PC-9 (cell line): Measurements from ENCODE around the gene SLC6A6. TPM values are rescaled to one million over a fixed set of nuclear protein-coding genes. Genes with fewer than 3 reads are reported as not detected.

Source experiments
- BruUV-seq: library from RNA; stranded (reverse); fragments of 400-500 nt; replicated peaks from 2 replicates; lab custom pipeline; 2021; lab: Mats Ljungman, UMichigan
- CTCF ChIA-PET: fragments of 300-600 bp; sonication (Branson Sonifier 250); formaldehyde crosslinking; loops from one replicate; lab custom pipeline; 2022; ENCODE audit warnings: antibody characterized with exemption; lab: Charles Lee
- POLR2A ChIA-PET: fragments of 300-600 bp; sonication (Branson Sonifier 250); formaldehyde crosslinking; loops from one replicate; lab custom pipeline; 2022; ENCODE audit warnings: antibody characterized with exemption; ENCODE audit not compliant: unreplicated experiment; lab: Charles Lee
- DNase-seq, 2 experiments: peaks; one replicate each; pipeline versions ENCODE4 v3.0.0 to v3.0.0-alpha.2; 2015 to 2022; ENCODE audit warnings: mixed read lengths in 1 of 2
- H2AFZ ChIP-seq: fragments of 200-600 bp; sonication (generic); 2 replicates; pipeline ENCODE4 v1.8.1; 2017; ENCODE audit warnings: antibody characterized with exemption
- H3F3A ChIP-seq: fragments of 200-600 bp; sonication (generic); 2 replicates; pipeline ENCODE4 v1.8.1; 2017; ENCODE audit warnings: antibody characterized with exemption, mild to moderate bottlenecking, low read depth; ENCODE audit not compliant: insufficient read depth
- H3K27ac ChIP-seq: fragments of 200-600 bp; sonication (generic); 2 replicates; pipeline ENCODE4 v1.6.1; 2016; ENCODE audit warnings: mixed run types
- H3K27me3 ChIP-seq: fragments of 200-600 bp; sonication (generic); 2 replicates; pipeline ENCODE4 v1.6.1; 2016; ENCODE audit warnings: low read depth, mixed run types; ENCODE audit not compliant: insufficient read depth
- H3K36me3 ChIP-seq: fragments of 200-600 bp; sonication (generic); 2 replicates; pipeline ENCODE4 v1.6.1; 2016; ENCODE audit warnings: low read depth, mixed run types
- H3K4me1 ChIP-seq: fragments of 200-600 bp; sonication (generic); replicated peaks from 2 replicates; pipeline ENCODE4 v1.6.1; 2016; ENCODE audit warnings: mixed run types; ENCODE audit not compliant: insufficient read depth
- H3K4me2 ChIP-seq: fragments of 200-600 bp; sonication (generic); 2 replicates; pipeline ENCODE4 v1.6.1; 2017; ENCODE audit warnings: mixed run types
- H3K4me3 ChIP-seq: fragments of 200-600 bp; sonication (generic); 2 replicates; pipeline ENCODE4 v1.6.1; 2016; ENCODE audit warnings: mixed run types
- H3K79me2 ChIP-seq: fragments of 200-600 bp; sonication (generic); 2 replicates; pipeline ENCODE4 v1.6.1; 2017; ENCODE audit warnings: low read depth, mixed run types
- H3K9me2 ChIP-seq: fragments of 200-600 bp; sonication (generic); 2 replicates; pipeline ENCODE4 v1.8.1; 2017; ENCODE audit warnings: mild to moderate bottlenecking; ENCODE audit not compliant: insufficient read depth
- H3K9me3 ChIP-seq: fragments of 200-600 bp; sonication (generic); 2 replicates; pipeline ENCODE4 v1.8.1; 2016; ENCODE audit warnings: low read depth; ENCODE audit not compliant: insufficient read depth
- H4K20me1 ChIP-seq: fragments of 200-600 bp; sonication (generic); 2 replicates; pipeline ENCODE4 v1.8.1; 2017; ENCODE audit not compliant: insufficient read depth
- EZH2 ChIP-seq: fragments of 200-600 bp; sonication (generic); IDR thresholded peaks from 2 replicates; pipeline ENCODE4 v1.8.0; 2017; ENCODE audit warnings: antibody characterized with exemption, low read depth
- intact Hi-C: fragments of 100-400 bp; cut with micrococcal nuclease; formaldehyde crosslinking; loops from one replicate; pipeline ENCODE4 v1.10.0; 2022; ENCODE audit not compliant: unreplicated experiment
- total RNA-seq: library from RNA; stranded (reverse); gene quantifications from 2 replicates; pipeline ENCODE4 v1.2.3, GENCODE V29; 2021
- TF ChIP-seq, protein P1 (sequence below): fragments of 200-600 bp; sonication (generic); conservative IDR thresholded peaks from 2 replicates; pipeline ENCODE4 v1.6.1; 2017; ENCODE audit warnings: mixed run types, antibody characterized with exemption, mild to moderate bottlenecking, moderate library complexity

Gene SLC6A6
- total RNA-seq, 1 experiment from 2014 or later = 122 TPM

DNA sequence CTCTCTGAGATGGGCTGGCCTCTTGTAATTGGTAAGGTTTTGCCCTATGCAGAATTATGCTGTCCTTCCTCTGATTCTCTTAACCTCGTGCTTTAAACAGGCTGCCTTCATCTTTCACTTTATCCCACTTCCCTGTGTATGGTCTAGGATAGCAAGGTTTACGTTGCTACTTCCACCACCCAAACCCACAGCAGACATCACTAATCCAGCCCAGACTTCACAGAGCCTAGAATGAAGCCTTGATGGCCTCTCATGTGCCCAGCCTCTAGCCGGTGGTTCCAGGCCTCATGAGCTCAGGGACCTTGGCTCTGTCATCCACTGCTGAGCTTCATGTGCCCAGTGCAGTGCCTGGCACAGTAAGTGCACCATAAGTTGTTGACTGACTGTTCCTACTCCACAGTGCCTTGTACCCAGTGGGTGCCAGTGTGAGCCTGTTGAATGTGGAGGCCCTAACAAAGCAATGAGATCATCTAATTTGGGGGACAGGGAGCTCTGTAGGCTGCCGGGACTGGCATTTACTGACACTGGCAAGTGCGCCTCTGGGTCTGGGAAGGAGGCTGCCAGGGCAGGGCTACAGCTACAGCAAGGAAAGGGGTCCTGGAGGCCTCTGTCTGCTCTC is 12.5 kb downstream of the SLC6A6 start:
- peaks cover 80% of the 10 kb centered on the region for H3K4me1 ChIP-seq
- no peak overlapping the region for H3K4me3 ChIP-seq
- no peak for DNase-seq
- H3K79me2 ChIP-seq = peaks cover 85% of the 10 kb centered on the region
- peaks cover 46% of the 10 kb centered on the region for H3F3A ChIP-seq
- no peaks in the 10 kb centered on the region for H4K20me1 ChIP-seq
- no peaks in the 10 kb centered on the region for H3K27me3 ChIP-seq
- no peak overlapping the region for H2AFZ ChIP-seq
- POLR2A ChIA-PET = no interaction called here
- no peaks in the 10 kb centered on the region for H3K9me2 ChIP-seq
- 0 out of 2 replicates have a peak overlapping the region, but pooled peaks have one; percentile 45 for H3K4me2 ChIP-seq
- H3K27ac ChIP-seq = peak overlapping the region; percentile 99
- H3K36me3 ChIP-seq = peaks cover 43% of the 10 kb centered on the region
- H3K9me3 ChIP-seq = no peaks in the 10 kb centered on the region
- intact Hi-C loops = no loop called here
- no TSS peak for BruUV-seq
- CTCF ChIA-PET = interaction anchor here (0.7 kb wide), 1 partner anchor 39 kb away, joined by 7 read pairs; no protein-coding TSS in a partner anchor
- TF ChIP-seq EZH2 = no peak
- TF ChIP-seq, protein P1, sequence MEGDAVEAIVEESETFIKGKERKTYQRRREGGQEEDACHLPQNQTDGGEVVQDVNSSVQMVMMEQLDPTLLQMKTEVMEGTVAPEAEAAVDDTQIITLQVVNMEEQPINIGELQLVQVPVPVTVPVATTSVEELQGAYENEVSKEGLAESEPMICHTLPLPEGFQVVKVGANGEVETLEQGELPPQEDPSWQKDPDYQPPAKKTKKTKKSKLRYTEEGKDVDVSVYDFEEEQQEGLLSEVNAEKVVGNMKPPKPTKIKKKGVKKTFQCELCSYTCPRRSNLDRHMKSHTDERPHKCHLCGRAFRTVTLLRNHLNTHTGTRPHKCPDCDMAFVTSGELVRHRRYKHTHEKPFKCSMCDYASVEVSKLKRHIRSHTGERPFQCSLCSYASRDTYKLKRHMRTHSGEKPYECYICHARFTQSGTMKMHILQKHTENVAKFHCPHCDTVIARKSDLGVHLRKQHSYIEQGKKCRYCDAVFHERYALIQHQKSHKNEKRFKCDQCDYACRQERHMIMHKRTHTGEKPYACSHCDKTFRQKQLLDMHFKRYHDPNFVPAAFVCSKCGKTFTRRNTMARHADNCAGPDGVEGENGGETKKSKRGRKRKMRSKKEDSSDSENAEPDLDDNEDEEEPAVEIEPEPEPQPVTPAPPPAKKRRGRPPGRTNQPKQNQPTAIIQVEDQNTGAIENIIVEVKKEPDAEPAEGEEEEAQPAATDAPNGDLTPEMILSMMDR = no peak

DNA sequence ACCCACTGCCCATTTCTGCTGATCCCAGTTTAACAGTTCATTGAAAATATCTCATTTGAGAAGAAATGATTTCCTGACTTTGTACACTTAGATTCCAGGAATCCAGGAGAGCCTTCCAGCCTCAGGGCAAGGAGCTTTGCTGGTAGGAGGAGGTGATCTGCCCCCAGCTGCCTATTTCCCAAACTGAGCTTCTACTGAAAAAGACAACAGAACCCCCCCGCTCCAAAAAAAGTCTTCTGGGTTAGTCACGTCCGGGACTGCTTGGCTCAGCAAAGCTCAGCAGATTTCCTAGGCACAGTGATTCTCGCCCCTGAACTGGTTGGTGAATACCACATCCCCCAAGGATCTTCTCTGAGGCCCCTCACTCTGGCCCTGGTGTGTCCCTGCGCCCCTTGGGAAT is 13.1 kb downstream of the SLC6A6 start:
- Histone ChIP-seq H4K20me1 (no peaks in the 10 kb centered on the region), H3K4me3 (no peak overlapping the region), H3K4me2 (no peak overlapping the region), H2AFZ (no peak overlapping the region), H3K9me2 (no peaks in the 10 kb centered on the region), H3K4me1 (peaks cover 80% of the 10 kb centered on the region), H3K27ac (peak overlapping the region; percentile 99), H3K79me2 (peaks cover 87% of the 10 kb centered on the region), H3F3A (peaks cover 46% of the 10 kb centered on the region), H3K36me3 (peaks cover 43% of the 10 kb centered on the region), H3K9me3 (no peaks in the 10 kb centered on the region), H3K27me3 (no peaks in the 10 kb centered on the region)
- ChIA-PET CTCF (interaction anchor here (0.7 kb wide), 1 partner anchor 40 kb away, joined by 7 read pairs; no protein-coding TSS in a partner anchor), POLR2A (no interaction called here)
- no peak for TF ChIP-seq EZH2
- TF ChIP-seq, protein P1 = no peak
- DNase-seq = no peak
- intact Hi-C loops = no loop called here
- BruUV-seq = no TSS peak

DNA sequence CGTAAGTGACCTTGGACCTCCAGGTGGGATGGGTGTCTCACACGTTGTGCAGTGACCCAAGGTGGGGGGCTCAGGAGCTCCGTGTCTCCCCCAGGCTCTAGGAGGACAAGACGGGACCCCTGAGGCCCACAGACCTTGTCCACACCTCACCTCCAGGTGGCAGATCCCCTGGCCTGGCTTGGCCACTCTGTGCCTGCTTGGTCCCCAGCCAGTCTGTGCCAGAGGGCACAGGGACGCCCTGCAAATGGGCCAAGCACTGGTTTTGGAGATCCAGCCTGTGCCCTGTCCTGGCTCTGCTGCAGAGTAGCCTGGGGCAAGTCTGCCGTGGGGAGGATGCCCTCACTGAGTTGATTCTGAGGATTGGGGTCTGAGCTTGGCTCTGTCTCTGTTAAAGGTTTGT is 14.0 kb downstream of the SLC6A6 start:
- Histone ChIP-seq H3K4me1 (peaks cover 80% of the 10 kb centered on the region), H3F3A (peaks cover 47% of the 10 kb centered on the region), H3K9me2 (no peaks in the 10 kb centered on the region), H3K4me2 (no peak overlapping the region), H3K36me3 (peaks cover 41% of the 10 kb centered on the region), H3K27ac (no peak overlapping the region; the same call in 1 of the 2 replicates), H3K9me3 (no peaks in the 10 kb centered on the region), H2AFZ (no peak overlapping the region), H3K27me3 (no peaks in the 10 kb centered on the region), H4K20me1 (no peaks in the 10 kb centered on the region), H3K4me3 (no peak overlapping the region), H3K79me2 (peaks cover 93% of the 10 kb centered on the region)
- DNase-seq = no peak
- intact Hi-C loops = no loop called here
- no peak for TF ChIP-seq EZH2
- TF ChIP-seq, protein P1 = no peak
- ChIA-PET POLR2A (no interaction called here), CTCF (no interaction called here)
- BruUV-seq = no TSS peak
